ENCODE measurements around the gene G3BP1. TPM values are rescaled to one million over a fixed set of nuclear protein-coding genes. Genes with fewer than 3 reads are reported as not detected.
"Not testable (repeated sequence)": the region's sequence is repeated elsewhere in the genome, so short reads cannot be mapped to it uniquely, and the experiment has no call there.

G3BP1 gene
- total RNA-seq (2014; rRNA removed; shearing (Covaris generic)) = 134 and 153 TPM in 2 replicates
- 189 and 190 TPM in 2 replicates for polyA plus RNA-seq (2016; fragmentation: Nextera tagmentation; extraction: Ambion mirVana)

GRCh38 chr5:151771259-151772028 lies at the start of gene G3BP1:
G3BP1 (plus strand) TSS chr5:151771954; CDS start chr5:151786621, 14,667 bp downstream.
- TF ChIP-seq EZH2phosphoT487 (IDR thresholded peaks at IDR 0.05; ENCODE audit: insufficient read depth, low read depth) (no peak), EZH2 (IDR thresholded peaks at IDR 0.05; ENCODE audit: insufficient read depth, poor library complexity, severe bottlenecking) (no peak)
- Histone ChIP-seq H3K9me3 (ENCODE audit: low read depth) (no peaks in the 10 kb centered on the region), H3K27ac (peak within 1 kb of the TSS; percentile 96), H4K20me1 (ENCODE audit: insufficient read depth) (peaks cover 34% of the 10 kb centered on the region), H3F3A (ENCODE audit: insufficient read depth) (peaks cover 23% of the 10 kb centered on the region; the same call in 1 of the 2 replicates), H3K4me3 (peak within 1 kb of the TSS; percentile 91), H3K27me3 (replicated peaks; ENCODE audit: insufficient read depth) (no peaks in the 10 kb centered on the region), H3K4me2 (ENCODE audit: unreplicated experiment) (peak within 1 kb of the TSS; percentile 97), H3K9me2 (ENCODE audit: insufficient read depth) (no peaks in the 10 kb centered on the region), H3K79me2 (ENCODE audit: insufficient read depth) (peaks cover 54% of the 10 kb centered on the region), H2AFZ (peak within 1 kb of the TSS; percentile 89), H3K9ac (peak within 1 kb of the TSS; percentile 95), H3K4me1 (ENCODE audit: insufficient read depth) (peaks cover 32% of the 10 kb centered on the region), H3K36me3 (ENCODE audit: low read depth) (no peaks in the 10 kb centered on the region)
- WGBS, 2 experiments (ENCODE audit: low coverage in 1 of 2, low lambda C conversion rate in 2 of 2, missing lambda C conversion rate in 2 of 2) = 1% methylated on average over 45 to 49 of the region's 49 CpGs
- in situ Hi-C loops (cut with MboI) = no loop called here
- peak; percentile 100 for DNase-seq

GRCh38 chr5:151722546-151722945 lies 49.2 kb upstream of the G3BP1 start:
- no peaks in the 10 kb centered on the region for H3K9me2 ChIP-seq (ENCODE audit: insufficient read depth)
- no peak overlapping the region for H3K4me2 ChIP-seq (ENCODE audit: unreplicated experiment)
- no peak overlapping the region for H3K27ac ChIP-seq
- H3K9me3 ChIP-seq (ENCODE audit: low read depth) = no peaks in the 10 kb centered on the region
- H3K79me2 ChIP-seq (ENCODE audit: insufficient read depth) = no peaks in the 10 kb centered on the region
- no peak overlapping the region for H3K9ac ChIP-seq
- H3K36me3 ChIP-seq (ENCODE audit: low read depth) = no peaks in the 10 kb centered on the region
- no peaks in the 10 kb centered on the region for H3K27me3 ChIP-seq (replicated peaks; ENCODE audit: insufficient read depth)
- peaks cover 24% of the 10 kb centered on the region for H3K4me1 ChIP-seq (ENCODE audit: insufficient read depth)
- no peak for DNase-seq
- H4K20me1 ChIP-seq (ENCODE audit: insufficient read depth) = no peaks in the 10 kb centered on the region
- H2AFZ ChIP-seq = no peak overlapping the region
- in situ Hi-C loops (cut with MboI) = no loop called here
- no peak overlapping the region for H3K4me3 ChIP-seq
- TF ChIP-seq EZH2phosphoT487 (IDR thresholded peaks at IDR 0.05; ENCODE audit: insufficient read depth, low read depth) (no peak), EZH2 (IDR thresholded peaks at IDR 0.05; ENCODE audit: insufficient read depth, poor library complexity, severe bottlenecking) (no peak)
- H3F3A ChIP-seq (ENCODE audit: insufficient read depth) = peaks cover 28% of the 10 kb centered on the region

GRCh38 chr5:151724360-151724759 lies 47.4 kb upstream of the G3BP1 start:
- Histone ChIP-seq H4K20me1 (ENCODE audit: insufficient read depth) (no peaks in the 10 kb centered on the region), H2AFZ (no peak overlapping the region), H3K4me1 (ENCODE audit: insufficient read depth) (peaks cover 8% of the 10 kb centered on the region), H3K4me3 (no peak overlapping the region), H3K27me3 (replicated peaks; ENCODE audit: insufficient read depth) (no peaks in the 10 kb centered on the region), H3K9ac (no peak overlapping the region), H3K9me3 (ENCODE audit: low read depth) (no peaks in the 10 kb centered on the region), H3K79me2 (ENCODE audit: insufficient read depth) (no peaks in the 10 kb centered on the region), H3K36me3 (ENCODE audit: low read depth) (no peaks in the 10 kb centered on the region), H3K4me2 (ENCODE audit: unreplicated experiment) (no peak overlapping the region), H3K9me2 (ENCODE audit: insufficient read depth) (no peaks in the 10 kb centered on the region), H3F3A (ENCODE audit: insufficient read depth) (peaks cover 10% of the 10 kb centered on the region; the same call in 1 of the 2 replicates), H3K27ac (no peak overlapping the region)
- WGBS, 2 experiments (ENCODE audit: low coverage in 1 of 2, low lambda C conversion rate in 2 of 2, missing lambda C conversion rate in 2 of 2) = 21 to 27% methylated on average over 2 of the region's 2 CpGs
- no peak for DNase-seq
- in situ Hi-C loops (cut with MboI) = no loop called here
- TF ChIP-seq EZH2phosphoT487 (IDR thresholded peaks at IDR 0.05; ENCODE audit: insufficient read depth, low read depth) = no peak
- TF ChIP-seq EZH2 (IDR thresholded peaks at IDR 0.05; ENCODE audit: insufficient read depth, poor library complexity, severe bottlenecking) = no peak

- H3K4me3 ChIP-seq; H3K79me2 ChIP-seq (ENCODE audit: insufficient read depth); in situ Hi-C loops (cut with MboI); H4K20me1 ChIP-seq (ENCODE audit: insufficient read depth); H3K9ac ChIP-seq; H3K27ac ChIP-seq; H3K4me2 ChIP-seq (ENCODE audit: unreplicated experiment); H2AFZ ChIP-seq; H3K36me3 ChIP-seq (ENCODE audit: low read depth); H3K9me2 ChIP-seq (ENCODE audit: insufficient read depth); H3K27me3 ChIP-seq (replicated peaks; ENCODE audit: insufficient read depth); H3K9me3 ChIP-seq (ENCODE audit: low read depth); DNase-seq: not testable (repeated sequence)
- Histone ChIP-seq H3F3A (ENCODE audit: insufficient read depth) (peaks cover 14% of the 10 kb centered on the region), H3K4me1 (ENCODE audit: insufficient read depth) (peaks cover 12% of the 10 kb centered on the region)
- WGBS, 2 experiments (ENCODE audit: low coverage in 1 of 2, low lambda C conversion rate in 2 of 2, missing lambda C conversion rate in 2 of 2) = 93% methylated on average over 5 of the region's 5 CpGs
Observed at GRCh38 chr5:151729597-151729996, 42.2 kb upstream of the G3BP1 start.

Measured in GM23248 (cell line).